ENCODE results near the gene SLC25A53.
"Not testable (repeated sequence)": the region's sequence is repeated elsewhere in the genome, so short reads cannot be mapped to it uniquely, and the experiment has no call there.

Gene SLC25A53

GRCh38 chrX:104130808-104131207 is 26.0 kb downstream of the SLC25A53 start:
- no peak for DNase-seq (ENCODE audit: low read depth in 2 of 2)

- no peak for DNase-seq (ENCODE audit: low read depth in 2 of 2)
These were observed 30.0 kb downstream of the SLC25A53 start for GRCh38 chrX:104126856-104127255.

- no peak for DNase-seq (ENCODE audit: low read depth in 2 of 2)
These were observed 34.0 kb downstream of the SLC25A53 start for GRCh38 chrX:104122829-104123228.

- DNase-seq (ENCODE audit: low read depth in 2 of 2), result no peak
These were observed 38.0 kb downstream of the SLC25A53 start for GRCh38 chrX:104118765-104119164.

- no peak for DNase-seq (ENCODE audit: low read depth in 2 of 2)
These were observed 39.0 kb downstream of the SLC25A53 start for GRCh38 chrX:104117759-104118158.

- DNase-seq (ENCODE audit: low read depth in 2 of 2), result peak in 1 of 2 donors; percentile 27
These were observed 43.4 kb downstream of the SLC25A53 start for GRCh38 chrX:104113222-104113965.

GRCh38 chrX:104112326-104112951 is 44.4 kb downstream of the SLC25A53 start, which contains the start of gene ZCCHC18:
Gene ZCCHC18 (plus strand): TSS chrX:104112523. CDS start chrX:104114112, 1,589 bp downstream.
- DNase-seq (ENCODE audit: low read depth in 2 of 2), result peak in 1 of 2 donors; percentile 18

- not testable (repeated sequence) for DNase-seq (ENCODE audit: low read depth in 2 of 2)
These were observed 46.1 kb downstream of the SLC25A53 start for GRCh38 chrX:104110491-104111240.

- no peak for DNase-seq (ENCODE audit: low read depth in 2 of 2)
These were observed 47.9 kb downstream of the SLC25A53 start for GRCh38 chrX:104108955-104109354.

GRCh38 chrX:104105330-104106262 is 51.2 kb downstream of the SLC25A53 start:
- no peak for DNase-seq (ENCODE audit: low read depth in 2 of 2)

GRCh38 chrX:104104676-104105075 is 52.1 kb downstream of the SLC25A53 start:
- DNase-seq (ENCODE audit: low read depth in 2 of 2), result no peak

- DNase-seq (ENCODE audit: low read depth in 2 of 2), result no peak
These were observed 57.9 kb downstream of the SLC25A53 start for GRCh38 chrX:104098919-104099318.

GRCh38 chrX:104098151-104098808 is 58.5 kb downstream of the SLC25A53 start:
- DNase-seq (ENCODE audit: low read depth in 2 of 2), result peak; percentile 15 to 27

GRCh38 chrX:104085919-104086318 is 70.9 kb downstream of the SLC25A53 start:
- DNase-seq (ENCODE audit: low read depth in 2 of 2), result no peak

GRCh38 chrX:104085477-104085876 is 71.3 kb downstream of the SLC25A53 start:
- DNase-seq (ENCODE audit: low read depth in 2 of 2), result no peak

- no peak for DNase-seq (ENCODE audit: low read depth in 2 of 2)
These were observed 72.1 kb downstream of the SLC25A53 start for GRCh38 chrX:104084534-104085277.

GRCh38 chrX:104084063-104084462 is 72.7 kb downstream of the SLC25A53 start:
- no peak for DNase-seq (ENCODE audit: low read depth in 2 of 2)

GRCh38 chrX:104077854-104078253 is 79.0 kb downstream of the SLC25A53 start:
- DNase-seq (ENCODE audit: low read depth in 2 of 2), result not testable (repeated sequence)

GRCh38 chrX:104075778-104076445 is 80.9 kb downstream of the SLC25A53 start, which contains the start of gene TMSB15C:
Gene TMSB15C (minus strand): TSS chrX:104076236.
- DNase-seq (ENCODE audit: low read depth in 2 of 2), result not testable (repeated sequence)
